NB4 (cell line): ENCODE measurements around the gene RBM19.

Experiments
- CTCF ChIP-seq: IDR thresholded peaks from one replicate; pipeline ENCODE4 v1.5.1; 2012; ENCODE audit warnings: low read depth, low read length
- POLR2A ChIP-seq: IDR thresholded peaks from 2 replicates; pipeline ENCODE4 v1.6.1; 2011; ENCODE audit warnings: mild to moderate bottlenecking; ENCODE audit not compliant: insufficient read length; ENCODE audit errors: extremely low read depth

GRCh38 chr12:113788020-113788856 lies 177.9 kb downstream of the RBM19 start:
- TF ChIP-seq POLR2A (no peak), CTCF (no peak)
